NCI-H2107 treated with DMSO at 0.1 percent for 48 hours (cell line): ENCODE results near the gene PTPRE.

Experiments
- DNase-seq: peaks from one replicate; lab custom pipeline; 2025; ENCODE audit not compliant: unreplicated experiment; lab: John Stamatoyannopoulos, UW

Gene PTPRE

DNA sequence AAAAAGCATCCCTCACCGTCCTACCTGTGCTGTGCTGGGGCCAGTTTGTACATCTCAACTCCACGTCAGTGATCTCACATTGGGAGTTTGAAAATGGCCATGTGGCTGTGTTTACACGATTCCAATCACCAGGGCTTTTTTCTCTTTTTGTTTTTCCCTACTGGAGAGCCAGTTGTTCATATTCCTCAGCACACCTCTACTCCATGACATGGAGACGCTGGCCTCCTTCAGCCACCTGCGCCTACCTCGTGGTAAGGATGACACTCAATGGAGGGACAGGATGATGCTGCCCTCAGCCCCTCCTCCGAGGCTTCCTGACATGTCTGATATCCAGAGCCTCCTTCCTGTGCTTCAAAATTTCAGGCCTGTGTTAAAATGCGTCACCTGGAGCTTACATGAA is 24.5 kb upstream of the PTPRE start:
- DNase-seq, result no peak

DNA sequence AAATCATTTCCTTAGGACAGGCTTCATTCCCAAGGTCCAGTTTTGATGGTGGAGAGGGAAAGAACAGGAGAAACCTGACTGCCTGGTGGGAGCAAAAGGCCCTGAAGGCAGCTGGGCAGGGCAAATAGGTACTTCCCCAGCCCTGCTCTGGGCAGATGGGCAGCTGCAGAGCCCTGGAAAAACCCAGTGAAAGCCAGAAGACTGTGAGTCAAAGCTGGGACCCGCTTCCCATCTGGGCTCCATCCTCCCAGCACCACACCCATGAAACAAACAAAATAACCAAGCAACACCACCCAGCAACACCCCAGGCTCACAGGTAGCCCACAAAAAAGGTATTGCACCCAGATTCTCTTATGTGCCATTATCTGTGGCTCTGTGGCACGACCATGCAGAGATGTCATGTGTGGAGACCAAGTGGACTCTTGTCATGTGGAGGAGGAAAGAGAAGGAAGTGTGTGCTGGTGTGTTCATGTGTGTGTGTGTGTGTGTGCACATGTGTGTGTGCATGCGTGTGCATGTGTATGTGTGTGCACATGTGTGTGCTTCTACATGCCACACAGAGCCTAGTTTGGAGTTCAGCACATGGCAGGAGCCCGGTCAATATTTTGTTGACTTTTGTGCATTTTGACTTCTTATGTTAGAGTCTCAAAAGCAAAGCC is 24.0 kb upstream of the PTPRE start:
- no peak for DNase-seq

DNA sequence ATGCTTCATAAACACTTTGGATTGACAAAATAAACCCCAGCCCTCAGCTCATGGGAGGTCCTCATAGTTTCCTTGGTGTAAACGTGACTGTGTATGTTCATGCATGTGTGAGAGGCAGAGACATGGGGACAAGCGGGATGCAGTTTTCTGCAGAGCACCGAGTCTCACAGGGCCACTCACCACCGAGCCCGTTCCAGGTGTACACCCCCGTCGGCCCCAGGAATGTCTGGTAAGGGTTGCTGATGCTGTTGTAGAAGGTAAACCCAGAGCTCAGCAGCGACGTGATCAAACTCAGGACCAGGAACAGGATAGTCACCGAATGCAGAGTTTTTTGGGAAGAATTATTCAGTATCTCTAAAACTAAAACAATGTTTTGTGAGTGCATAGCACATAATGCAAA is 23.4 kb upstream of the PTPRE start:
- DNase-seq, result no peak

DNA sequence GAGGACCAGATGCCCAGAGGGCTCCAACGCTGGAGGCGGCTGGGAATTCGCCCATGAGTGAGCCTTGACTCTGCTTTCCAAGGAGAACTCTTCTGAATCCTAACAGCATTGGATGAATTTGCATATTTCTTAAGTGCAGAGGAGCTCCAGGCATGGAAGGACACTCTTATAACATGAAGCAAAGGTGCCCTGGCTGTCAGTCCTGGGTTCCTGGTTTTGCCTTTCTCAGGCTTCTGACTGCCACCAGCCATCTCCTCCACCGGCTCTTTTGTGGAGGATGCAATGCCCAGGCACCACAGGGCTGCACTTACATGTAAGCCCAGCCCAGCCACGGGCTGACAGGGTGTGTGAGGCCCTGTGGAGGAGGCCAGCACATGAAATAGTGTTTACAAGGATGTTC is 22.4 kb upstream of the PTPRE start:
- DNase-seq, result no peak

DNA sequence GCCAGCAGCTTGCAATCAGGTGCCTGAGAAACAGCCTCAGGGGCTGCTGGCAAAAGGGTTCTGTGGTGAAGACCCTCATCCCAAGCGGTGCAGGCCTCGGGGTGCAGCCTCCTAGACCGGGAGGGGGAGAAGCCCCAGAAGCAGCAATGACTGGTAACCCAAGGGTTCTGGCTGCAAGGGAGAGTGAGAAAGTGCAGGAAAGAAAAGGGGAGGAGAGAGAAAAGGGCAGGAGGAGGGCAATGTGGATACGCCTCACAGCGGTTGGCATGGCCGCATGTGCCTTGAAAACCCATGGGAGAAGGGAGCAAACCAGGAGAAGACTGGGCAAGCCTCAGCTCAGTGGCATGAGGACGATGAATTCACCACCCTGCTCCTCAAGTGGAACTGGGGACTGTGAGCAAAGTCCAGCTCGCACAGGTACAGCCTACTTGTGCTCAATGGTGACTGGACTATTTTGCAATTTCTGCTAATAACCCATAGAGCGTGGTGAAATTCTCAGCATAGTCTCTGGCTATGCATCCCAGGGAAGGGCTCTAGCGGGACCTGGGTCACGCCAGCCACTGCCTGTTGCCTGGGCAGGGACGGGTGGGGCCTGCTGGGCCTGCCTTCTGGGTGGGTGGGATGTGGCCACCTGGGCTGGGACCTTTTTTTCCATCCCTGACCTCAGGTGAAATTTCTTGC is 20.4 kb upstream of the PTPRE start:
- DNase-seq, result no peak

DNA sequence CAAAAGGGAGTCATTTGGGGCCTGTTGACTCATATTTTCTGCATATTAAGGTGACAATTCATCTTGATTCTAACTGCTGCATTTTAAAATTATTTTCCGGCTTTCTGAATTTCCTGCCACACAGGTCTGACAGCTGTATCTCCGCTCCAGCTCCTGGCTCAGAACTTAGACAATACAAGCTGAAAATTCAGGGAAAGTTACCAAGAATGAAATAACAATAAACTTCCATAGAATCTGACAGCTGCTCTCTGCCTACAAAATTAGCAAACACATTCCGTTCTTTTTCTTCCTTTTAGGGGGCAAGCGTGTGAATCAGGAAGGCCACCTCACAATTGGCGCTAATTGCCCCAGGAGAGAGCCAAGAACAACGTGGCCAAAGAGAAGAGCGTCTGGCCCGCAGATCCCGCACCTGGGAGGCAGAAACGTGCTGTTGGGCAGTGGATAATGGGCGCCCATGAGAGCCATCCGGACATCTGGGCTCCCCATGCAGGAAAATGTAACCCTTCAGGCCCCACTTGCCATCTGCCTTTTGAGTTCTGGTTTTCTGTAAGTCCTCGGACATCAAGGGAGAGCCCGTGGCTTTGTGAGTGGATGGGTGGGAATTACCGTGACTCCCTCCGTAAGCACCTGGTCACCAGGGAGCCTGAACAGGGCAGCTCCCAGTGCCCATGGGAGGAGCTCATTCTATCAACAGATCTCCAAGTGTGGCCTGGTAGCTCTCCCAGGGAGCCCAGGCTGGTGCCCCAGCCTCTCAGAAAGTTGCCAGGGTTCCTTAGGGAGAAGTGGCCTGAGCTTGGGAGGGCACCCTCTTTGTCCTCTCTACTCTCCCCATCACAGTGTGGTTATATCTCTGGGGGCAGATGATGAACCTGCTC is 19.1 kb upstream of the PTPRE start:
- DNase-seq, result no peak

DNA sequence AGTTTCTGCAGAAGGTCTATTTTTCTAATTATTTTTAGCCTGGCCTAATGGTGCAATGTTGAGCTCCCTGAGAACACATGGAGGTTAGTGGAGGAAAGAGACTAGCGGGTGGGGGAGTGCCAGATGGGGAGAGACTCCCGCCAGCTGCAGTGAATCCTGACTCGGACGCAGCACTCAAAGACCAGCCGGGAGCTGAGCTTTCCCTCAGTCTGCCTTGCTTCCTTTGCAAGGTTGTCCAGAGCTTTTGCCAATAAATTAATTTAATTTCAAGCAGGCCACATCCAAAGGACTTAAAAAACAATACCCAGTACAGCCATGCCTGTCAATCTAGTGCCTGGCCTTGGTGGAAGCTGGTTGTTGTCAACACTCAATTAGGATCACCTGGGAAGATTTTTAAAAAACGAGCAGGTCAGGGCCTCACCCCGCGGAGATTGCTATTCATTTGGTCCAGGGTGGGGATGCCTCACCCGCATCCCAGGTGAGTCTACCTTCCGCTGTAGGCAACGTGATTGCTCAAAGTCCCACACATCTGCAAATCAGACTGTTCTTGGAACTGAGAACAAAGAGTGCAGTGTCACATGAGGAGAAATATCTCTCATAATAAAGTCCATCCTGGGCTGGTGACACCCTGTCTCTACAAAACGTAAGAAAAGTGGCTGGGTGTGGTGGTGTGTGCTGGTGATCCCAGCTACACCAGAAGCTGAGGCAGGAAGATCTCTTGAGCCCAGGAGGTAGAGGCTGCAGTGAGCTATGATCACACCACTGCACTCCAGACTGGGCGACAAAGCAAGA is 18.2 kb upstream of the PTPRE start:
- DNase-seq, result no peak

DNA sequence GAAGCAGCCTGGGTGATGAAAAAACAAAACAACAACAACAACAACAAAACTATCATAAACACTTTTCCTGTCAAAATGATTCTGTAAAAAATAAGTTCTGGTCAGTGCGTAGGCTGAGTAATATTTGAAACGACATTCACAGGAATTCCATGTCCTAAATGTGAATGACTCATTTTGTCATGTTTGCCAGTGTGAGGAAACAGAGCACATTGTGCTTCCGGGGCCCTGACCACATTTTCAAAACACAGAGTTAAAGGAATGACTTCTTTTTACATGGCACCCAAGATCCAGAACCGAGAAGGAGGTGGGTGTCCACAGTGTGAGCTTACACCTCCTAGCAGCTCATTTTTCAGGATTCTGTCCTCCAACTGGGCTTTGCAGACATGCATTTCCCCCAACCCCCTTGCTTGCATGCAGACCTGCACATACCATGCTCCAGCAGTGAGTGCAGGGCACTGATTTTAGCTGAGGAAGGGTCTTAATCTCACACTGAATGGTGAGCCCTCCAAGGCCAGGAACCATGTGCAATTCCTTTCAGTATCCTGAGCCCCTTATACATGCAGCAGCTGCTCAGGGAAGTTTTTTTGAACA is 17.2 kb upstream of the PTPRE start:
- no peak for DNase-seq

DNA sequence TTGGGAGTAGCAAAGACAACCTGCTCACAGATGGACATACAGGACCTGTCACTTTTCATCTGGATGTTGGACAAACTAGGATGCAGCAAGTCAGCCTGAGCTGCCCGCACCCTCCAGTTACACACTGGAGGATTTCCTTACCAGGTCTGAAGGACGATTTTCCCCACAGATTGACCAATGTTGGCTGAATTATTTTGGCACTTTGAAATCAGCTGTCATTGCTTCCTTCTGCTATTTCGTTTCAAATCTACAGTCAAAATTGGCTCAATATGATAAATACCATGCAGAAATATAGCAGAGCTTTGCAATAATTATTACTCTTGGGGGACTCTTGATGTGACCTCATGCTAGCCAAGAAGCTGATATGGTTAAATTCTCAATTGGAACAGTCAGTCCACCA is 16.7 kb upstream of the PTPRE start:
- no peak for DNase-seq

DNA sequence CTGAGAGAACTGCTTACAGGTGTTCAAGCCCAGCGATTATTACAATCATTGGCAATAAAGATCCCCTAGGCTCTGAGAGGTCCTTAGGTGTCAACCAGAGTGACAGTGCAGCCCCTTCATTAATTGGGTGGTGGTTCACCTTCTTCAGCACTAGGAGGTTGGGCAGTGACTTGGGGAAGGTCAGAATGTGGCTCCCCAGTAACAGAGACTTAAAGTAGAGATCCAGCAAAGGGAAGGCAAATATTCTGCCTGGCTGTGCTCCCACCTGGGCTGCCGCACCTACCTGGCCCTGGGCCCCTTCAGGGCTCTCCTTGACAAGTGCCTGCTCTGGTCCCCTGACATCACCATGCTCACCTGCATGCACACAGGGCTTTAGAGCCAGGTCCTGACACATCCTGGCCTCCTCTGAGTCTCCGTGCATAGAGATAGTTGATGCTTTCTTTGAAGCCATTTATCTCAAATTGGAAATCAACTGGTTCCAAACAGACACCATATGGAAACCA is 16.0 kb upstream of the PTPRE start:
- DNase-seq, result no peak

DNA sequence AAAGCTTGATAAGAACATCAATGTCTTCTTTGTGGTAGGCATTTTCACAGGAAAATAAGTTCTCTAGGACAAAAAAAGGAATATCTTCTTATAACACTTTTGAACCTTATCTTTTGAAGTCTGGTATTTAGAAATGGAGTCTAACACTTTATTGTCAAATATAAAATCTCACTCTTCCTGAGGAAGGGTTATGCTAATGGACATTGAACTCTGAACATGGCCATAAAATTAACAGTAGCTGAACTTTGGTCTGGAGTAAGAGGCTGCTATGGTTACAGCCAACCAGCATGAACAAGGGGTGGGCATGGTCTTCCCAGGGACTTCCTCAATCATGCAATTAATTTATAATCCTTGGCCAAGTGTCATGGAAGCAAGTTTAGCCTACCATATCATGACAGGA is 14.2 kb upstream of the PTPRE start, which contains the start of gene CLRN3:
CLRN3 (minus strand) TSS at position 199 of the 400 bp plus-strand sequence; CDS start at position 42, 157 bp downstream.
- DNase-seq, result no peak

DNA sequence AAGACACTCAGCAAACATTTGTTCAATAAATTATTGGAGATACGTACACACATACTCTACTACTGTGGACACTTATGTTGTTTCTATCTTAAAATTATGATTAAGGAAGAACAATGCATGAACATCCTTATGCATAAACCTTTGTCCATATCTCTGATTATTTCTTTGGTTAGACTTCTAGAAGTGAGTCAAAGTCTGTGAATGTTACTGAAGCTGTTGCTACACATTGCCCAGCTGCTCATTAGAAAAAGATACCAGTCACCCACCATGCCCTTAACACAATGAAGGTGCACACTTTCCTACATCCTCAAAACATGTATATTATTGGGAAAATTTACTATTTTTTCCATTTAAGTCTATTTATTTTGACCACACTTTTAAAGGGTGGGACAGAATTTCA is 12.8 kb upstream of the PTPRE start:
- DNase-seq, result no peak

DNA sequence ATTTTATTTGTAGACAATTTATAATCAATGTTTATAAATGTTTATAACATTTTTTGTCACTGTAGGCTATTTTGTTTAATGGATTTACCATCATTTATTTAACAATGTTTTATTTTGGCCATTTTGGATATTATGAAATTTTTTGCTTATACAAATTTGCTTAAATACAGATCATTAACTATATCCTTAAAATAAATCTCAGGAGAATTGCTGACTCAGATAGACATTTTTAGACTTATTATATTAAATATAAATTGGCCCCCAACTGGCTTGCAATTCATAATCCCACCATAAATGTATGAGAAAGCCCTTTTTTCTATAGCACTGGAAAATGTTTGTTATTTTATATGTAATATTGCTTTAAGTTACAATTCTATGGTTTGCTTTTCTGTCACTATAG is 10.3 kb upstream of the PTPRE start:
- no peak for DNase-seq

DNA sequence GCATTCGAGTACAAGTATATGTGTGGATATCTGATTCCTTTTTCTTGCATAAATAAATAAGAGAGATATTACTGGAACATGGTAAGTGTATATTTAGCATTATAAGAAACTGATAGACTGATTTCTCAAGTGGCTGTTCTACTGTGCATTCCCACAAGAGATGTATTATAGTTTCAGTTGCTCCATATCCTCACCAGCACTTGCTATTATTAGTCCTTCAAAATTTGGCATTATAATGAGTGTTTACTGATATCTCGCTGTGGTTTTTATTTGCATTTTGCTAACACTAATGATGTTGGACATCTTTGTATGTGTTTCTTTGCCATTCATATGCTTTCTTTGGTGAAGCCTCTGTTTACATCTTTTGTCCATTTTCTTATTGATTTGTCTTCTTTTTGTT is 9.7 kb upstream of the PTPRE start:
- no peak for DNase-seq

DNA sequence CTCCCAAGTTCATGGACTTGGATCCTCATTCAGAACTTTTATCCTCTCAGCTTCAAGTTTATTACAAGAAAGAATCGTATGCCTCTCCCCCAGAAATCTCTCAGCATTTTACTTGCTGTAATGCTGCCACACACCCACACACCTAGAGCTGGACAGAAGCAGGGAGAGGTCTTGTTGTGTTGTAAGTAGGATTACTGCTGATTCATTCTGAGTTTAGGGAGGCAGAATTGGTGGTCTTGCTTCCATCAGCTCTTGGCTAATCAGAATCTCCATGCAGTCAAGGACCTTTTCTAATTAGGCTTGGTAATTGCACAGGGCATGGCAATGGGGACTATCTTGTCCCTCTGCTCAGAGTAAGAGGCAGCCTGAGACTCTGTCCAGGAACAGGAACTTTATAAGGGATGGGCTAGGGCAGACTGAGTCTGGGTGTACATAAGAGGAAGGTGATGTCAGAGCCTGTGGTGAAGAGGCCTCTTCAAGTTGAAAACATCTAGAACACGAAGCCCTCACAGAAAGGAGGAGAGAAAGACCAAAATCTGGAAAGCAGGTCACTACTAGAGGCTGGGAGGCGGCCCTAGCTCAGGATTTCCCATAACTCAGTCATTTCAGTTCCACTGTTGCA is 7.0 kb upstream of the PTPRE start:
- DNase-seq, result no peak

DNA sequence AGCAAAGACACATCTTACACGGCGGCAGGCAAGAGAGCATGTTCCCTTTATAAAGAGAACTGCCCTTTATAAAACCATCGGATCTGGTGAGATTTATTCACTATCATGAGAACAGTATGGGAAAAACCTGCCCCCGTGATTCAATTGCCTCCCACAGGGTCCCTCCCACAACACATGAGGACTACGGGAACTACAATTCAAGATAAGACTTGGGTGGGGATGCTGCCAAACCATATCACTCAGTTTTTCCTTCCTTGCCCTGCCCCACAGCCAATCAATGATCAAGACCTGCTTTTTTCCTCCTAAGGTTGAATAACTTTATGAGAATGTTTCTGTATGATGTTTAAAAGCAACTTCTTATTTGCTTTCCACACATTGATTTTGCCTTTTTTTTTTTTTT is 3.1 kb upstream of the PTPRE start:
- no peak for DNase-seq

DNA sequence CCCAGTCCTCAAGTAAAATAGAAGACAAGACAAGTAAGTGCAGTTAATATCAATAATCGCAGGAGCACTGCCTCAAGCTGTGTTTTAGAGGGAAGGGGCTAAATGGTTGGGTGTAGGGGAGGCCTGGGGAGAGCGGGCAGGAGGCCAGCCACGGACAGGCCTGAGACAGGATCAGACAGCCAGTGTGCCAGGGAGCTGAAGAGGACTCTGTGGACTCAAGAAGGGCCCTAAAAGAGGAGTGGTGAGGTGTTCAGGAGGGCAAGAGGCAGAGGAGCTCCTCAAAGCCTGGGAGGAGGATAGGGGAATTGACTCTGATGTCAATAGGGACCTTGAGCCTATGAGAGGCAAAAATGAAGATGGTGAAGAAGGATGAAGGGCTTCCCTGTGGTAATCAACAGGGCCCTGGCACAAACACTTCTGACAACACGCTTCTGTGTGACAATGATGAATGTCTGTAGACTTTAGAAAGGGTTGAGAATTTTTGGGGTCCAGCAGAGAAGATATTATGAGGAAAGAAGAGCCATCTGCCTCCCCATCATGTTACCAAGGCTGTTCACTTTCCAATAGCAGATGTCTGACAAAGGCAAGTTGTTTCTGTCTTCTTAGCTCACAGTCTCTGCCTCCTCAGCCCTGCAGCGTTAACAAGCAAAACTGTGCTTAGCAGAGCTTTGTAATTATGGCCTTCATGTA is 2.4 kb upstream of the PTPRE start:
- no peak for DNase-seq

DNA sequence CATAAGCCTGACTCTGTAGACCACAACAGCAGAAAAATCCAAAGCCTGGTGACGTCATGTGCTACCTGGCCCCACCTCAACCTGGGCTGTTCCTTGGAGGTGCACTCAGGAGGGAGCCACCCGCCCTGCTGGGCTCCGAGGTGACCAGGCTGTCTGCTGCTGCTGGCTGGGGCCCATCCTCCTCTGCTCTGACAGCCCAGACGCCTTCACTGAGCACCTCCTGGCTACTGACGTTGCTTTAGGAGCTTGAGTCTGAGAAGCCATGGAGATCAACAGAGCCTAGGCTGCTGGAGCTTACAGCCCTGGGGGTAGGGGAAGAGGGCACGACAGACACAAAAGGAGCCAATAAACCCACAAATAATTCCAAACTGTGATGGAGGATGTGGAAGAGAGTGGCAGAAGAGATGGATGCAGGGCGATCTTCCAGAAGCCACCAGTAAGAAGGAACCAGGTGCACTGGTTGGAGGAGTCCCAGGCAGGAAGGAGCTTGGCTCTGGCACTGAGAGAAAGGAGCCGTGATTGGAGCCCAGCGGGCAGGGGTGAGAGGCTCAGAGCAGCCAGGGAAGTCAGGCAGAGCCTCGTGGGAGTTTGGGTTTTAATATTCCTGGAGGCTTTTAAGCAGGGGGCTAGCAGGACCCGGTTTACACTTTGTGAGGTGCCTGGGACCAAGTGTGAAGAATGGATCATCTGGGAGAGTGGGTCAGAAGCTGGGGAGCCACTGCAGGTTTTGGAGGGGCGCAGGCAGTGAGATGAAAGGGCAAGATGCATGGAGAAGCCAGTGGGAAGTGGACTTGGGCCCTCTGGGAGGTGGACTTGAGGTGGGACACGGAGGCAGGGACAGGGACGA is 1.7 kb upstream of the PTPRE start:
- no peak for DNase-seq

DNA sequence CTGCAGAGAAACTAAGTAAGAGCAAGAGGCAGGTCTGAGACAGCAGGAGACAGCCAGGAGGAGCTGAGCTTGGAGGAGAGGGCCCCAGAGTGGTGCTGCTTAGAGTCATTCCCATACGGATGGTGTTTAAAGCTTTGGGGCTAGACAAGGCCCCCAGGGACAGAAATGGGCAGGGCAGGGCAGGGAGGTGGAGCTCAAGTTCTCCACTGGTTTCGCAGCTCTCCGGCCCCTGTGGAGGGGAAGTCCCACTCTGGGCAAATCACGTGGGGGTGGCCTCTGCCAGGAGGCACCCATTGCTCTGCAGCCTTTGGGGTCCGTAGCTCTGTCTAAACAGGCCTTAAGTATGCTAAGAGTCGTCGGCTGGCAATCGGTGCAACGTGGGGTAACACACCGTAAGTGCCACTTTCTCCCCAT is 1.0 kb upstream of the PTPRE start:
- no peak for DNase-seq
